ENCODE results near the gene PRSS21. TPM values are rescaled to one million over a fixed set of nuclear protein-coding genes. Genes with fewer than 3 reads are reported as not detected.

PRSS21 gene
- total RNA-seq, 4 donors from 2014 or later = 1.6 to 1.9 TPM; not detected in 2

DNA sequence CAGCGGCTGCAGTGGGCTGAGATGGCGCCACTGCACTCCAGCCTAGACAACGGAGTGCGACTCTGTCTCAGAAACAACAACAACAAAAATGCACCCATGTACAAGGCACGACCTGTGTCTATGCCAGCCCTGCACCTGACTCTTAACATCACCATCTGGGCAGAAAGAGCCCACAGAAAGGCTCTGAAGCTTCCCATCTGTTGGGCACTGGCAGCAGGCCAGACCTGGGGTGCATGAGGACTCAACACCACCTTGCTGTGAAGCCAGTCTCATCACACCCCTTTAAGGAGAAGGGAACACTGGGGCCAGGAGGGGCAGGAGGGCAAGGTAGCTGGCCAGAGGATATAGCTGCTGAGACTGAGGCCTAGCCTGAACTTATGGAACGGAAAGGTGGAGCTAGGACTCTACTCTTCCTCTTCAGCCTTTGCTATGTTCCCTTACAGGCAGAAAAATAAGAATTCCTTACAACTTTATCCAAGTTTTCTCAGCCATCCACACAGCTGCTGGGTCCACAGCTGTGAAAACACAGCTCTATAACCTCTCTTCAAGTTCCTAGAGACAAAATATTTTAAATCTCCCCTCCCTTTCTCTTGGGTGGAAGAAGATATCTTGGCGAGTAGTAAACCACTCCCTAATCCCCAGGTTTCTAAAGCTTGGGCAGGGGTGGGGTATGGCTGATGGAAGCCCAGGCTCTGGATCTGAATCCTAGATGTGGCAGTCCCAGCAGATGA lies 42.7 kb upstream of the PRSS21 start:
- Histone ChIP-seq H3K4me1 (peaks cover 28 to 49% (median 38%) of the 10 kb centered on the region in 4 donors), H3K4me3 (no peak overlapping the region), H3K27me3 (no peaks in the 10 kb centered on the region), H3K9me3 (no peaks in the 10 kb centered on the region), H3K36me3 (peaks cover 0 to 26% (median 10%) of the 10 kb centered on the region in 4 donors), H3K27ac (no peak overlapping the region)
- 70 to 80% methylated on average over 1 to 7 of the region's 7 CpGs for WGBS, 2 donors (ENCODE audit: low coverage in 1 of 2)
- in situ Hi-C loops (cut with MboI; ENCODE audit: low pct_ligation_motif_present in 1 of 4, low pct_unique_long_range_greater_than_20kb in 1 of 4, low sequenced_read_pairs in 3 of 4) = no loop called here
- intact Hi-C loops (cut with DNase I; ENCODE audit: low total_unique reads) = no loop called here
- DNase-seq = no peak
- no peak for TF ChIP-seq EP300 (IDR thresholded peaks at IDR 0.05; ENCODE audit: low read depth)
- no peak for TF ChIP-seq POLR2AphosphoS5 (IDR thresholded peaks at IDR 0.05)
- TF ChIP-seq, protein P1, sequence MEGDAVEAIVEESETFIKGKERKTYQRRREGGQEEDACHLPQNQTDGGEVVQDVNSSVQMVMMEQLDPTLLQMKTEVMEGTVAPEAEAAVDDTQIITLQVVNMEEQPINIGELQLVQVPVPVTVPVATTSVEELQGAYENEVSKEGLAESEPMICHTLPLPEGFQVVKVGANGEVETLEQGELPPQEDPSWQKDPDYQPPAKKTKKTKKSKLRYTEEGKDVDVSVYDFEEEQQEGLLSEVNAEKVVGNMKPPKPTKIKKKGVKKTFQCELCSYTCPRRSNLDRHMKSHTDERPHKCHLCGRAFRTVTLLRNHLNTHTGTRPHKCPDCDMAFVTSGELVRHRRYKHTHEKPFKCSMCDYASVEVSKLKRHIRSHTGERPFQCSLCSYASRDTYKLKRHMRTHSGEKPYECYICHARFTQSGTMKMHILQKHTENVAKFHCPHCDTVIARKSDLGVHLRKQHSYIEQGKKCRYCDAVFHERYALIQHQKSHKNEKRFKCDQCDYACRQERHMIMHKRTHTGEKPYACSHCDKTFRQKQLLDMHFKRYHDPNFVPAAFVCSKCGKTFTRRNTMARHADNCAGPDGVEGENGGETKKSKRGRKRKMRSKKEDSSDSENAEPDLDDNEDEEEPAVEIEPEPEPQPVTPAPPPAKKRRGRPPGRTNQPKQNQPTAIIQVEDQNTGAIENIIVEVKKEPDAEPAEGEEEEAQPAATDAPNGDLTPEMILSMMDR (IDR thresholded peaks at IDR 0.05) = no peak
- TF ChIP-seq POLR2A (IDR thresholded peaks at IDR 0.05) = no peak

DNA sequence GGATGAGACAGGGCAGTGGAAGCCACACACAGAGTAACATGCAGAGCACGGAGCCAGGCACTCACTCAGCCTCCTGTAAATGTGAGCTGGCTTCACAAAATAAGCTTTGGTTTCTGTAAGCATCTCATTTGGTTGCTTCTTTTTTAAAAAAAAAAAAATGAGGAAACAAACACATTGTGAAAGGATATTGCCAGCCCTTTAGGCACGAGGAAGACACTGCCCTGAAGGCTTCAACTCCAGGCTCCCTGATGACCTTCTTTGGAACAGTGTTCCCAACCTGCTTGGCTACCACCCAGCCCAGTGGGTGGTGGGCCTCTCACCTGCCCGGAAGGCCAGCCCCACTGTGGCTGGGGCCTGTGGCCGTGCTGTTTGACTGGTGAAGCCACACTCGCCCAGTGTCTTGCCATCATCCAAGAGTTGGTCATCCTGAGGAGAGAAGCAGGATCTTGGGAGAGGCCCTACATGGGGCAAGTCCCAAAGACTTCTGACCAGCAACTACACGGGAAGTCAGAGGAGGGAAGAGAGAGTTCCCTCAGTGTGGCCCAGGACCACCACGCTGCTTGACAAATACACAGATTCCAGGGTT lies 41.8 kb upstream of the PRSS21 start:
- Histone ChIP-seq H3K9me3 (no peaks in the 10 kb centered on the region), H3K27ac (peak overlapping the region in 1 of 4 donors; percentile 99), H3K4me3 (no peak overlapping the region), H3K36me3 (peaks cover 0 to 20% (median 7%) of the 10 kb centered on the region in 4 donors), H3K4me1 (peaks cover 24 to 40% (median 31%) of the 10 kb centered on the region in 4 donors), H3K27me3 (no peaks in the 10 kb centered on the region)
- WGBS, 2 donors (ENCODE audit: low coverage in 1 of 2) = 73 to 100% methylated on average over 1 to 7 of the region's 7 CpGs
- intact Hi-C loops (cut with DNase I; ENCODE audit: low total_unique reads) = no loop called here
- in situ Hi-C loops (cut with MboI; ENCODE audit: low pct_ligation_motif_present in 1 of 4, low pct_unique_long_range_greater_than_20kb in 1 of 4, low sequenced_read_pairs in 3 of 4) = no loop called here
- DNase-seq = no peak
- TF ChIP-seq, protein P1 (IDR thresholded peaks at IDR 0.05) = no peak
- TF ChIP-seq EP300 (IDR thresholded peaks at IDR 0.05; ENCODE audit: low read depth) (no peak), POLR2A (IDR thresholded peaks at IDR 0.05) (no peak)

DNA sequence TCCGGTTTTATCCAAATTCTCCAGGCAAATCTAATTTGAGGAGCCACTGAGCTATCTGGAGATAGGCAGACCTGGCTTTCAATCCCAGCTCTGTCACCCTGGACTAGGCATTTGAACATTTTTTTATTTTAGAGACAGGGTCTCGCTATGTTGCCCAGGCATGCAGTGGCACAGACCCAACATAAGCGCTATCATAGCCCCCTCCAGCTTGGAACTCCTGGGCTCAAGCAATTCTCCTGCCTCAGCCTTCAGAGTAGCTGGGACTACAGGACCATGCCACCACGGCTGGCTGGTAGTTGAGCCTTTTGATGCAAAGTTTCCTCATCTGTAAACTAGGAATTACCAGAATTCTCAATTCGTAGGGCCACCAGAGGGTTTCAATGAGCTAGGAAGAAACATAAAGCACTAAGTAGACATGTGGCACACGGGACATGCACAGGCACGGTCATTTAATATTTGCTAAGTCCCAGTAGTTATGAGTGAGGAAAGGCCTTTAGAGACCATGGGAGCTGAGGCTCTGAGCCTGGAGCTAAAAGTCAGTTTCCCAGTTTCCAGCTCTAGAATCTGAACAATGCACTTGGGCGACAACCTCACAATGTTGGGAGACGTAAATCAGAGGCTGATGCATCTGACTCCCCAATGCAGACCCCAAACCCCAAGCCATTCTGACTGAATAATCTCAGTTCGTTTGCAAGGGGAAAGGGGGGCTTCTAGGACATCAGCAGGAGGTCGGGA lies 41.1 kb upstream of the PRSS21 start:
- Histone ChIP-seq H3K9me3 (no peaks in the 10 kb centered on the region), H3K4me1 (peaks cover 17 to 32% (median 25%) of the 10 kb centered on the region in 4 donors), H3K27me3 (no peaks in the 10 kb centered on the region), H3K4me3 (peak overlapping the region; percentile 72 to 98 (median 92)), H3K36me3 (peaks cover 0 to 13% (median 3%) of the 10 kb centered on the region in 4 donors), H3K27ac (peak overlapping the region; percentile 83 to 100 (median 99))
- in situ Hi-C loops (cut with MboI; ENCODE audit: low pct_ligation_motif_present in 1 of 4, low pct_unique_long_range_greater_than_20kb in 1 of 4, low sequenced_read_pairs in 3 of 4) (no loop called here), intact Hi-C loops (cut with DNase I; ENCODE audit: low total_unique reads) (no loop called here)
- TF ChIP-seq POLR2A (IDR thresholded peaks at IDR 0.05) (no peak), POLR2AphosphoS5 (IDR thresholded peaks at IDR 0.05) (no peak), EP300 (IDR thresholded peaks at IDR 0.05; ENCODE audit: low read depth) (no peak)
- DNase-seq = no peak
- WGBS, 2 donors (ENCODE audit: low coverage in 1 of 2) = 38 to 41% methylated on average over 6 to 10 of the region's 11 CpGs

DNA sequence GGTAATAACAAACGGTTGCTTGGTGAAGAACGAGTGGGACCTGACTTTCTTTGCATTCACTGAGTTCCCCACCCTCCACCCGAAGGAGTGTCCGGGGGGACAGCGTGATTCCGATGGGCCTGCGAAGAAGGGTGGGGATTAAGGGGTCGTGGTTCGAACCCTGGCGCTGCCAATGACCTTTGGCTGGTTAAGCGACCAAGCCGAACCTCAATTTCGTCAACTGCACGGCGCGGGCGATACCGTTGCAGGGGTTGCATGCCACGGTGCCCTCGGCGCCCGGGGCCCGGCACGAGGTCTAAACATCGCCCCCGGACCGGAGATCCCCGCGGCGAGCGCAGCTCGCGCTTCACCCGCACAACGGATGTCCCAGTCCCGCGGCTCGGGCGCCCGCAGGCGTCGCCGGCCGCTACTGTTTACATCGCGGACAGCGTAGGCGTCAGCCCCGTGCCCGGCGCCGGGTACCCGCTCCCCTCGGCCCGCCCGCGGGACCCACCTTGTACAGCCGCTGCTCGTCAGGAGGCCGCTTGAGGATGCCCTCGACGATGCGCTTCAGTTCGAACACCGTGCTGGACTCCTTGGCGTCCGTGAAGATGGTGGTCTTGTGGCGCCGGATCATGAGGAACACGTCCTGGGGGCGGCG lies 40.4 kb upstream of the PRSS21 start:
- peak overlapping the region; percentile 72 to 98 (median 92) for H3K4me3 ChIP-seq

More for the DNA sequence above, 40.4 kb upstream of the PRSS21 start:
- peaks cover 16 to 27% (median 22%) of the 10 kb centered on the region in 4 donors for H3K4me1 ChIP-seq
- TF ChIP-seq, protein P1 (IDR thresholded peaks at IDR 0.05) = no peak
- TF ChIP-seq POLR2A (IDR thresholded peaks at IDR 0.05) = peak; percentile 9
- peaks cover 0 to 6% (median 0%) of the 10 kb centered on the region in 4 donors for H3K36me3 ChIP-seq
- in situ Hi-C loops (cut with MboI; ENCODE audit: low pct_ligation_motif_present in 1 of 4, low pct_unique_long_range_greater_than_20kb in 1 of 4, low sequenced_read_pairs in 3 of 4) (no loop called here), intact Hi-C loops (cut with DNase I; ENCODE audit: low total_unique reads) (no loop called here)
- no peaks in the 10 kb centered on the region for H3K9me3 ChIP-seq
- no peak for DNase-seq
- 0% methylated on average over 2 to 50 of the region's 72 CpGs for WGBS, 2 donors (ENCODE audit: low coverage in 1 of 2)
- H3K27ac ChIP-seq = peak overlapping the region; percentile 83 to 100 (median 99)
- no peaks in the 10 kb centered on the region for H3K27me3 ChIP-seq
